HEK293 (cell line): Measurements from ENCODE around the gene CAMP.

Source experiments
- GLI4 ChIP-seq: fragments of 450-650 bp; formaldehyde crosslinking; IDR thresholded peaks from 2 replicates; pipeline ENCODE4 v1.5.1; 2016; ENCODE audit warnings: missing biosample characterization, missing genetic modification characterization
- RBAK ChIP-seq: fragments of 450-650 bp; formaldehyde crosslinking; IDR thresholded peaks from 2 replicates; pipeline ENCODE4 v1.5.1; 2016; ENCODE audit warnings: missing biosample characterization, missing genetic modification characterization
- ZNF10 ChIP-seq: fragments of 450-650 bp; formaldehyde crosslinking; IDR thresholded peaks from 2 replicates; pipeline ENCODE4 v1.5.1; 2017; ENCODE audit warnings: missing biosample characterization, missing genetic modification characterization
- ZNF274 ChIP-seq, 2 experiments: fragments of 200-500 bp in 1 of 2; fragments of 450-650 bp in 1 of 2; sonication (Bioruptor generic) in 1 of 2; formaldehyde crosslinking in 1 of 2; IDR thresholded peaks; 2 replicates each; pipeline versions ENCODE4 v1.5.1 to v1.6.1; 2014 to 2016; ENCODE audit warnings: borderline replicate concordance in 1 of 2, inconsistent platforms in 1 of 2, low read length in 1 of 2, missing biosample characterization in 1 of 2, missing genetic modification characterization in 1 of 2
- ZNF366 ChIP-seq: fragments of 450-650 bp; formaldehyde crosslinking; conservative IDR thresholded peaks from 2 replicates; pipeline ENCODE4 v1.5.1; 2016; ENCODE audit warnings: missing biosample characterization, missing genetic modification characterization
- TF ChIP-seq, protein P1 (sequence below): fragments of 450-650 bp; formaldehyde crosslinking; IDR thresholded peaks from 2 replicates; pipeline ENCODE4 v1.5.1; 2016; ENCODE audit warnings: missing biosample characterization, missing genetic modification characterization
- TF ChIP-seq, protein P2 (sequence below): fragments of 450-650 bp; formaldehyde crosslinking; IDR thresholded peaks from 2 replicates; pipeline ENCODE4 v1.5.1; 2016; ENCODE audit warnings: missing biosample characterization, missing genetic modification characterization
- TF ChIP-seq, protein P3 (sequence below): fragments of 450-650 bp; formaldehyde crosslinking; IDR thresholded peaks from 2 replicates; pipeline ENCODE4 v1.5.1; 2016; ENCODE audit warnings: missing biosample characterization, missing genetic modification characterization
- TF ChIP-seq, protein P4 (sequence below): fragments of 450-650 bp; formaldehyde crosslinking; IDR thresholded peaks from 2 replicates; pipeline ENCODE4 v1.5.1; 2016; ENCODE audit warnings: missing biosample characterization, missing genetic modification characterization
- TF ChIP-seq, protein P5 (sequence below): fragments of 450-650 bp; formaldehyde crosslinking; IDR thresholded peaks from 2 replicates; pipeline ENCODE4 v1.5.1; 2016; ENCODE audit warnings: missing biosample characterization, missing genetic modification characterization
- TF ChIP-seq, protein P6 (sequence below): fragments of 450-650 bp; formaldehyde crosslinking; IDR thresholded peaks from 2 replicates; pipeline ENCODE4 v1.5.1; 2016; ENCODE audit warnings: missing biosample characterization, missing genetic modification characterization, low read depth

DNA sequence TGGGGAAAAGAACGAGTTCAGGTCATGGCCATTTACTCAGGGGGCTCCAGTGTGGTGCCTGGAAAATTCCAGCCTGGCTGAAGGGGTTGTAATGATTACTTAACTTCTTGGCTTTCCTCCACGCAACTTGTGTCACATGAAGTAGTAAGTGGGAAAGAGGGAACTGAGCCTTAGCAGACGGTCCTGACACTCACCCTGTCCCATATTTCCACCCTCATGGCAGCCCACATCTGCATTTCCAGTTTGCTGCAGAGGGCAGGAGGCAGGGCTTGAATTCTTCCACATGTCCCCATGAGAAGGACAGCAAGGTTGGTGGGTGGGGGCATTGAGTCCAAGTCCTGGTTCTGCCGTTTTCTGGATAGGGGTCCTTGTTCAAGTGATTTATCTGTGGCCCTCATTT, 7.8 kb upstream of the CAMP start:
- TF ChIP-seq ZNF10 (no peak), ZNF366 (tag by site-specific recombination) (no peak), RBAK (tag by site-specific recombination) (no peak), ZNF274 (IDR thresholded peaks at IDR 0.05; ENCODE audit: low read length) (no peak), ZNF274 (tag by site-specific recombination; IDR thresholded peaks at IDR 0.05; ENCODE audit: borderline replicate concordance) (no peak), GLI4 (tag by site-specific recombination) (no peak)
- TF ChIP-seq, protein P1, sequence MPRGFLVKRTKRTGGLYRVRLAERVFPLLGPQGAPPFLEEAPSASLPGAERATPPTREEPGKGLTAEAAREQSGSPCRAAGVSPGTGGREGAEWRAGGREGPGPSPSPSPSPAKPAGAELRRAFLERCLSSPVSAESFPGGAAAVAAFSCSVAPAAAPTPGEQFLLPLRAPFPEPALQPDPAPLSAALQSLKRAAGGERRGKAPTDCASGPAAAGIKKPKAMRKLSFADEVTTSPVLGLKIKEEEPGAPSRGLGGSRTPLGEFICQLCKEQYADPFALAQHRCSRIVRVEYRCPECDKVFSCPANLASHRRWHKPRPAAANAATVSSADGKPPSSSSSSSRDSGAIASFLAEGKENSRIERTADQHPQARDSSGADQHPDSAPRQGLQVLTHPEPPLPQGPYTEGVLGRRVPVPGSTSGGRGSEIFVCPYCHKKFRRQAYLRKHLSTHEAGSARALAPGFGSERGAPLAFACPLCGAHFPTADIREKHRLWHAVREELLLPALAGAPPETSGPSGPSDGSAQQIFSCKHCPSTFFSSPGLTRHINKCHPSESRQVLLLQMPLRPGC (tag by site-specific recombination), result no peak
- TF ChIP-seq, protein P2, sequence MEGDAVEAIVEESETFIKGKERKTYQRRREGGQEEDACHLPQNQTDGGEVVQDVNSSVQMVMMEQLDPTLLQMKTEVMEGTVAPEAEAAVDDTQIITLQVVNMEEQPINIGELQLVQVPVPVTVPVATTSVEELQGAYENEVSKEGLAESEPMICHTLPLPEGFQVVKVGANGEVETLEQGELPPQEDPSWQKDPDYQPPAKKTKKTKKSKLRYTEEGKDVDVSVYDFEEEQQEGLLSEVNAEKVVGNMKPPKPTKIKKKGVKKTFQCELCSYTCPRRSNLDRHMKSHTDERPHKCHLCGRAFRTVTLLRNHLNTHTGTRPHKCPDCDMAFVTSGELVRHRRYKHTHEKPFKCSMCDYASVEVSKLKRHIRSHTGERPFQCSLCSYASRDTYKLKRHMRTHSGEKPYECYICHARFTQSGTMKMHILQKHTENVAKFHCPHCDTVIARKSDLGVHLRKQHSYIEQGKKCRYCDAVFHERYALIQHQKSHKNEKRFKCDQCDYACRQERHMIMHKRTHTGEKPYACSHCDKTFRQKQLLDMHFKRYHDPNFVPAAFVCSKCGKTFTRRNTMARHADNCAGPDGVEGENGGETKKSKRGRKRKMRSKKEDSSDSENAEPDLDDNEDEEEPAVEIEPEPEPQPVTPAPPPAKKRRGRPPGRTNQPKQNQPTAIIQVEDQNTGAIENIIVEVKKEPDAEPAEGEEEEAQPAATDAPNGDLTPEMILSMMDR (tag by site-specific recombination), result no peak
- TF ChIP-seq, protein P3, sequence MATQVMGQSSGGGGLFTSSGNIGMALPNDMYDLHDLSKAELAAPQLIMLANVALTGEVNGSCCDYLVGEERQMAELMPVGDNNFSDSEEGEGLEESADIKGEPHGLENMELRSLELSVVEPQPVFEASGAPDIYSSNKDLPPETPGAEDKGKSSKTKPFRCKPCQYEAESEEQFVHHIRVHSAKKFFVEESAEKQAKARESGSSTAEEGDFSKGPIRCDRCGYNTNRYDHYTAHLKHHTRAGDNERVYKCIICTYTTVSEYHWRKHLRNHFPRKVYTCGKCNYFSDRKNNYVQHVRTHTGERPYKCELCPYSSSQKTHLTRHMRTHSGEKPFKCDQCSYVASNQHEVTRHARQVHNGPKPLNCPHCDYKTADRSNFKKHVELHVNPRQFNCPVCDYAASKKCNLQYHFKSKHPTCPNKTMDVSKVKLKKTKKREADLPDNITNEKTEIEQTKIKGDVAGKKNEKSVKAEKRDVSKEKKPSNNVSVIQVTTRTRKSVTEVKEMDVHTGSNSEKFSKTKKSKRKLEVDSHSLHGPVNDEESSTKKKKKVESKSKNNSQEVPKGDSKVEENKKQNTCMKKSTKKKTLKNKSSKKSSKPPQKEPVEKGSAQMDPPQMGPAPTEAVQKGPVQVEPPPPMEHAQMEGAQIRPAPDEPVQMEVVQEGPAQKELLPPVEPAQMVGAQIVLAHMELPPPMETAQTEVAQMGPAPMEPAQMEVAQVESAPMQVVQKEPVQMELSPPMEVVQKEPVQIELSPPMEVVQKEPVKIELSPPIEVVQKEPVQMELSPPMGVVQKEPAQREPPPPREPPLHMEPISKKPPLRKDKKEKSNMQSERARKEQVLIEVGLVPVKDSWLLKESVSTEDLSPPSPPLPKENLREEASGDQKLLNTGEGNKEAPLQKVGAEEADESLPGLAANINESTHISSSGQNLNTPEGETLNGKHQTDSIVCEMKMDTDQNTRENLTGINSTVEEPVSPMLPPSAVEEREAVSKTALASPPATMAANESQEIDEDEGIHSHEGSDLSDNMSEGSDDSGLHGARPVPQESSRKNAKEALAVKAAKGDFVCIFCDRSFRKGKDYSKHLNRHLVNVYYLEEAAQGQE (tag by site-specific recombination), result no peak
- TF ChIP-seq, protein P4, sequence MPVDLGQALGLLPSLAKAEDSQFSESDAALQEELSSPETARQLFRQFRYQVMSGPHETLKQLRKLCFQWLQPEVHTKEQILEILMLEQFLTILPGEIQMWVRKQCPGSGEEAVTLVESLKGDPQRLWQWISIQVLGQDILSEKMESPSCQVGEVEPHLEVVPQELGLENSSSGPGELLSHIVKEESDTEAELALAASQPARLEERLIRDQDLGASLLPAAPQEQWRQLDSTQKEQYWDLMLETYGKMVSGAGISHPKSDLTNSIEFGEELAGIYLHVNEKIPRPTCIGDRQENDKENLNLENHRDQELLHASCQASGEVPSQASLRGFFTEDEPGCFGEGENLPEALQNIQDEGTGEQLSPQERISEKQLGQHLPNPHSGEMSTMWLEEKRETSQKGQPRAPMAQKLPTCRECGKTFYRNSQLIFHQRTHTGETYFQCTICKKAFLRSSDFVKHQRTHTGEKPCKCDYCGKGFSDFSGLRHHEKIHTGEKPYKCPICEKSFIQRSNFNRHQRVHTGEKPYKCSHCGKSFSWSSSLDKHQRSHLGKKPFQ (tag by site-specific recombination), result no peak
- TF ChIP-seq, protein P5, sequence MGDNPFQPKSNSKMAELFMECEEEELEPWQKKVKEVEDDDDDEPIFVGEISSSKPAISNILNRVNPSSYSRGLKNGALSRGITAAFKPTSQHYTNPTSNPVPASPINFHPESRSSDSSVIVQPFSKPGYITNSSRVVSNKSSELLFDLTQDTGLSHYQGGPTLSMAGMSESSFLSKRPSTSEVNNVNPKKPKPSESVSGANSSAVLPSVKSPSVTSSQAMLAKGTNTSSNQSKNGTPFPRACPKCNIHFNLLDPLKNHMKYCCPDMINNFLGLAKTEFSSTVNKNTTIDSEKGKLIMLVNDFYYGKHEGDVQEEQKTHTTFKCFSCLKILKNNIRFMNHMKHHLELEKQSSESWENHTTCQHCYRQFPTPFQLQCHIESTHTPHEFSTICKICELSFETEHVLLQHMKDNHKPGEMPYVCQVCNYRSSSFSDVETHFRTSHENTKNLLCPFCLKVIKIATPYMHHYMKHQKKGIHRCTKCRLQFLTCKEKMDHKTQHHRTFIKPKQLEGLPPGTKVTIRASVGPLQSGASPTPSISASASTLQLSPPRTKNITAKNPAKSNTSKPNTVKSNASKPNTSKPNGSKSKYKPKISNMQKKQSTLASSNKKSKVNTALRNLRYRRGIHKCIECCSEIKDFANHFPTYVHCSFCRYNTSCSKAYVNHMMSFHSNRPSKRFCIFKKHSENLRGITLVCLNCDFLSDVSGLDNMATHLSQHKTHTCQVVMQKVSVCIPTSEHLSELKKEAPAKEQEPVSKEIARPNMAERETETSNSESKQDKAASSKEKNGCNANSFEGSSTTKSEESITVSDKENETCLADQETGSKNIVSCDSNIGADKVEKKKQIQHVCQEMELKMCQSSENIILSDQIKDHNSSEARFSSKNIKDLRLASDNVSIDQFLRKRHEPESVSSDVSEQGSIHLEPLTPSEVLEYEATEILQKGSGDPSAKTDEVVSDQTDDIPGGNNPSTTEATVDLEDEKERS (tag by site-specific recombination), result no peak
- TF ChIP-seq, protein P6, sequence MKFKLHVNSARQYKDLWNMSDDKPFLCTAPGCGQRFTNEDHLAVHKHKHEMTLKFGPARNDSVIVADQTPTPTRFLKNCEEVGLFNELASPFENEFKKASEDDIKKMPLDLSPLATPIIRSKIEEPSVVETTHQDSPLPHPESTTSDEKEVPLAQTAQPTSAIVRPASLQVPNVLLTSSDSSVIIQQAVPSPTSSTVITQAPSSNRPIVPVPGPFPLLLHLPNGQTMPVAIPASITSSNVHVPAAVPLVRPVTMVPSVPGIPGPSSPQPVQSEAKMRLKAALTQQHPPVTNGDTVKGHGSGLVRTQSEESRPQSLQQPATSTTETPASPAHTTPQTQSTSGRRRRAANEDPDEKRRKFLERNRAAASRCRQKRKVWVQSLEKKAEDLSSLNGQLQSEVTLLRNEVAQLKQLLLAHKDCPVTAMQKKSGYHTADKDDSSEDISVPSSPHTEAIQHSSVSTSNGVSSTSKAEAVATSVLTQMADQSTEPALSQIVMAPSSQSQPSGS, result no peak
